Measurements from ENCODE around the gene MGAT4A. TPM values are rescaled to one million over a fixed set of nuclear protein-coding genes. Genes with fewer than 3 reads are reported as not detected.

MGAT4A gene
- total RNA-seq, 4 donors from 2014 or later = 6.4 to 13.8 (median 11.7) TPM

GRCh38 chr2:98726205-98726604 lies 4.7 kb downstream of the MGAT4A start:
- no peak for TF ChIP-seq POLR2A (IDR thresholded peaks at IDR 0.05)
- TF ChIP-seq, protein P1, sequence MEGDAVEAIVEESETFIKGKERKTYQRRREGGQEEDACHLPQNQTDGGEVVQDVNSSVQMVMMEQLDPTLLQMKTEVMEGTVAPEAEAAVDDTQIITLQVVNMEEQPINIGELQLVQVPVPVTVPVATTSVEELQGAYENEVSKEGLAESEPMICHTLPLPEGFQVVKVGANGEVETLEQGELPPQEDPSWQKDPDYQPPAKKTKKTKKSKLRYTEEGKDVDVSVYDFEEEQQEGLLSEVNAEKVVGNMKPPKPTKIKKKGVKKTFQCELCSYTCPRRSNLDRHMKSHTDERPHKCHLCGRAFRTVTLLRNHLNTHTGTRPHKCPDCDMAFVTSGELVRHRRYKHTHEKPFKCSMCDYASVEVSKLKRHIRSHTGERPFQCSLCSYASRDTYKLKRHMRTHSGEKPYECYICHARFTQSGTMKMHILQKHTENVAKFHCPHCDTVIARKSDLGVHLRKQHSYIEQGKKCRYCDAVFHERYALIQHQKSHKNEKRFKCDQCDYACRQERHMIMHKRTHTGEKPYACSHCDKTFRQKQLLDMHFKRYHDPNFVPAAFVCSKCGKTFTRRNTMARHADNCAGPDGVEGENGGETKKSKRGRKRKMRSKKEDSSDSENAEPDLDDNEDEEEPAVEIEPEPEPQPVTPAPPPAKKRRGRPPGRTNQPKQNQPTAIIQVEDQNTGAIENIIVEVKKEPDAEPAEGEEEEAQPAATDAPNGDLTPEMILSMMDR (IDR thresholded peaks at IDR 0.05) = no peak
- TF ChIP-seq EP300 (IDR thresholded peaks at IDR 0.05) = no peak
- no peak for TF ChIP-seq POLR2AphosphoS5 (IDR thresholded peaks at IDR 0.05)
- no peak for DNase-seq (ENCODE audit: low spot score in 2 of 2)
- Histone ChIP-seq H3K4me3 (no peak overlapping the region), H3K27ac (no peak overlapping the region), H3K9me3 (no peaks in the 10 kb centered on the region), H3K4me1 (peaks cover 34% of the 10 kb centered on the region), H3K36me3 (peaks cover 4% of the 10 kb centered on the region), H3K27me3 (no peaks in the 10 kb centered on the region)
- WGBS = 76% methylated on average over 8 of the region's 8 CpGs

DNA sequence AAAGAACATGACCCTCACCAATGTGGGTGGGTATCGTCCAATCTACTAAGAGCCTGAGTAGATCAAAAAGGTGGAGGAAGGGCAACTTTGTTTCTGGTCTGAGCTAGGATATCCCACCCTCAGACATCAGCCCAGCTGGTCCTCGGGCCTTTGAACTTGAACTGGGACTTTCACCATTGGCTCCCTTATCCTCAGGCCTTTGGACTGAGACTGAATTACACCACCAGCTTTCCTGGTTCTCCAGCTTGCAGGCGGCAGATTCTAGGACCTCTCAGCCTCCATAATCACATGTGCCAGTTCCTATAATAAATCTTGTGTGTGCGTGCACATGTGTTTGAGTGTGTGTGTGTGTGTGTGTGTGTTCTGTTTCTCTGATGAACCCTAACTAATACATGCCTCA lies 10.6 kb downstream of the MGAT4A start:
- no peak for DNase-seq (ENCODE audit: low spot score in 2 of 2)
- TF ChIP-seq, protein P1 (IDR thresholded peaks at IDR 0.05) = no peak
- TF ChIP-seq EP300 (IDR thresholded peaks at IDR 0.05) = no peak
- no peak for TF ChIP-seq POLR2A (IDR thresholded peaks at IDR 0.05)
- no peak for TF ChIP-seq POLR2AphosphoS5 (IDR thresholded peaks at IDR 0.05)
- Histone ChIP-seq H3K36me3 (peaks cover 9% of the 10 kb centered on the region), H3K9me3 (no peaks in the 10 kb centered on the region), H3K4me3 (no peak overlapping the region), H3K27me3 (no peaks in the 10 kb centered on the region), H3K4me1 (peaks cover 4% of the 10 kb centered on the region), H3K27ac (no peak overlapping the region)
- 93% methylated on average over 4 of the region's 4 CpGs for WGBS

DNA sequence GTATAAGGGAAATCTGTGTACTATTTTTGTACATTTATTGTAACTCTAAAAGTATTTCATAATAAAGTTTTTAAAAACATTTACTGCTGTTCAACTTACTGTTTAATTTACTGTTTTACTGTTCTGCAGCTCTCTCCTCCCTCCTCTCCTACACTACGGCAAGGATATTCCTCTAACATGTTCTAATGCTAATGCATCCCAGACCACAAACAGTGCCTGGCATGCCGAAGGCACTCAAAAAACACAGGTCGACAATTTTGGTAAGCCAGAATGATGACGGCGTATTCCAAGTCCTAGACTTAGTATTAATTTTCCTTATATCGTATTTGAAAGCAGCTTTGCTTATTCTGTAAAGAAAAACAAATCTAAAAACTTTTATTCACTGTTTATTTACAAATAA lies 13.3 kb downstream of the MGAT4A start:
- Histone ChIP-seq H3K27ac (no peak overlapping the region), H3K36me3 (peaks cover 7% of the 10 kb centered on the region), H3K4me1 (peaks cover 4% of the 10 kb centered on the region), H3K9me3 (no peaks in the 10 kb centered on the region), H3K27me3 (no peaks in the 10 kb centered on the region), H3K4me3 (no peak overlapping the region)
- DNase-seq (ENCODE audit: low spot score in 2 of 2) = no peak
- 60% methylated on average over 6 of the region's 6 CpGs for WGBS
- TF ChIP-seq, protein P1 (IDR thresholded peaks at IDR 0.05) = no peak
- TF ChIP-seq EP300 (IDR thresholded peaks at IDR 0.05) (no peak), POLR2AphosphoS5 (IDR thresholded peaks at IDR 0.05) (no peak), POLR2A (IDR thresholded peaks at IDR 0.05) (no peak)

GRCh38 chr2:98716786-98717185 lies 14.1 kb downstream of the MGAT4A start:
- DNase-seq (ENCODE audit: low spot score in 2 of 2) = no peak
- Histone ChIP-seq H3K27me3 (no peaks in the 10 kb centered on the region), H3K36me3 (peaks cover 5% of the 10 kb centered on the region), H3K4me3 (no peak overlapping the region), H3K27ac (no peak overlapping the region), H3K9me3 (no peaks in the 10 kb centered on the region), H3K4me1 (peaks cover 4% of the 10 kb centered on the region)
- TF ChIP-seq, protein P1 (IDR thresholded peaks at IDR 0.05) = no peak
- TF ChIP-seq EP300 (IDR thresholded peaks at IDR 0.05) = no peak
- no peak for TF ChIP-seq POLR2A (IDR thresholded peaks at IDR 0.05)
- WGBS = 92% methylated on average over 5 of the region's 5 CpGs

DNA sequence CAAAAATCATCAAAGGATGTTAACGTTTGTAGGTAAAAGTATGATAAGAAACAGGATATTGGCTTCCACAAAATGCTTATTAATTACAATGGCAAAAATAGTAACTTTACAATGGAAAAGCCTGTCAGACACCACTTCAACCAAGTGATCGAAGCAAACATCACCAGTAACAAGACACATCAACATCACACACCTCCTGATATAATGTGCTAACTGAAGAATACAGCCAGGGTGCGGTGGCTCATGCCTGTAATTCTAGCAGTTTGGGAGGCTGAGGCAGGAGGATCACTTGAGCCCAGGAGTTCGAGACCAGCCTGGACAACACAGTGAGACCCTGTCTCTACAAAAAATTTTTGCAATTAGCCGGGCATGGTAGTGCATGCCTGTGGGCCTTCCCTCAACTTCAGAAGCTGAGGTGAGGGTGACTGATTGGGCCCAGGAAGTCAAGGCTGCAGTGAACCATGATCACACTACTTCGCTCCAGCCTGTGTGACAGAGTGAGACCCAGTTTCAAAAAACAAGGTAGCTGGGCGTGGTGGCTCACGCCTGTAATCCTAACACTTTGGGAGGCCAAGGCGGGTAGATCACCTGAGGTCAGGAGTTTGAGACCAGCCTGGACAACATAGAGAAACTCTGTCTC lies 15.0 kb downstream of the MGAT4A start:
- WGBS = 88% methylated on average over 8 of the region's 9 CpGs
- Histone ChIP-seq H3K4me1 (peaks cover 4% of the 10 kb centered on the region), H3K27ac (no peak overlapping the region), H3K4me3 (no peak overlapping the region), H3K27me3 (no peaks in the 10 kb centered on the region), H3K9me3 (no peaks in the 10 kb centered on the region), H3K36me3 (peaks cover 5% of the 10 kb centered on the region)
- no peak for DNase-seq (ENCODE audit: low spot score in 2 of 2)
- TF ChIP-seq, protein P1 (IDR thresholded peaks at IDR 0.05) = no peak
- TF ChIP-seq POLR2AphosphoS5 (IDR thresholded peaks at IDR 0.05) = no peak
- TF ChIP-seq POLR2A (IDR thresholded peaks at IDR 0.05) = no peak
- no peak for TF ChIP-seq EP300 (IDR thresholded peaks at IDR 0.05)

Measured in suprapubic skin (tissue), 4 donors.